ENCODE results near the gene ZC3H7B. TPM values are rescaled to one million over a fixed set of nuclear protein-coding genes. Genes with fewer than 3 reads are reported as not detected.

Gene ZC3H7B
- total RNA-seq, 1 experiment from 2014 or later, result 62.7 TPM

GRCh38 chr22:41383085-41383484 is 81.8 kb downstream of the ZC3H7B start:
- ChIA-PET CTCF (no interaction called here), POLR2A (ENCODE audit: unreplicated experiment) (no interaction called here)
- no peak overlapping the region; the same call in 1 of the 2 replicates for H3K4me3 ChIP-seq
- no peaks in the 10 kb centered on the region for H3K9me3 ChIP-seq (ENCODE audit: insufficient read depth, low read depth)
- TF ChIP-seq EZH2 (IDR thresholded peaks at IDR 0.05; ENCODE audit: low read depth) (no peak), CTCF (conservative IDR thresholded peaks at IDR 0.05) (no peak)
- BruUV-seq (replicated peaks), result no TSS peak
- intact Hi-C loops (cut with micrococcal nuclease; ENCODE audit: unreplicated experiment), result loop anchor here (5.0 kb wide), 2 partner anchors 81 to 96 kb away; partner anchors contain the start of genes RANGAP1 and ZC3H7B
- H2AFZ ChIP-seq, result no peak overlapping the region
- peak overlapping the region; percentile 89 for H3K4me2 ChIP-seq
- peaks cover 5% of the 10 kb centered on the region; the same call in 1 of the 2 replicates for H3K79me2 ChIP-seq (ENCODE audit: low read depth)
- peaks cover 16% of the 10 kb centered on the region for H3F3A ChIP-seq (ENCODE audit: insufficient read depth, low read depth)
- H3K27me3 ChIP-seq (ENCODE audit: insufficient read depth, low read depth), result no peaks in the 10 kb centered on the region
- no peaks in the 10 kb centered on the region for H4K20me1 ChIP-seq (ENCODE audit: insufficient read depth)
- no peak for DNase-seq
- H3K36me3 ChIP-seq (ENCODE audit: low read depth), result no peaks in the 10 kb centered on the region
- H3K4me1 ChIP-seq (replicated peaks; ENCODE audit: insufficient read depth), result peaks cover 21% of the 10 kb centered on the region
- no peaks in the 10 kb centered on the region for H3K9me2 ChIP-seq (ENCODE audit: insufficient read depth)
- no peak overlapping the region for H3K27ac ChIP-seq

- ChIA-PET CTCF (no interaction called here), POLR2A (ENCODE audit: unreplicated experiment) (interaction anchor here (0.5 to 0.6 kb wide), 3 partner anchors 66 to 527 kb away, joined by 4 to 11 read pairs (median 4); partner anchors contain the start of genes ACO2, PHF5A, ST13 and XPNPEP3)
- DNase-seq, result no peak
- Histone ChIP-seq H3F3A (ENCODE audit: insufficient read depth, low read depth) (peaks cover 13% of the 10 kb centered on the region), H3K9me3 (ENCODE audit: insufficient read depth, low read depth) (no peaks in the 10 kb centered on the region), H3K27me3 (ENCODE audit: insufficient read depth, low read depth) (no peaks in the 10 kb centered on the region), H3K9me2 (ENCODE audit: insufficient read depth) (no peaks in the 10 kb centered on the region), H3K79me2 (ENCODE audit: low read depth) (peaks cover 5% of the 10 kb centered on the region; the same call in 1 of the 2 replicates), H3K27ac (no peak overlapping the region), H3K4me1 (replicated peaks; ENCODE audit: insufficient read depth) (peaks cover 21% of the 10 kb centered on the region), H3K36me3 (ENCODE audit: low read depth) (peaks cover 8% of the 10 kb centered on the region; the same call in 1 of the 2 replicates), H2AFZ (no peak overlapping the region), H3K4me2 (no peak overlapping the region), H4K20me1 (ENCODE audit: insufficient read depth) (no peaks in the 10 kb centered on the region), H3K4me3 (no peak overlapping the region)
- intact Hi-C loops (cut with micrococcal nuclease; ENCODE audit: unreplicated experiment), result loop anchor here (5.0 kb wide), 2 partner anchors 82 to 97 kb away; partner anchors contain the start of genes RANGAP1 and ZC3H7B
- TF ChIP-seq EZH2 (IDR thresholded peaks at IDR 0.05; ENCODE audit: low read depth), result no peak
- TF ChIP-seq CTCF (conservative IDR thresholded peaks at IDR 0.05), result no peak
- BruUV-seq (replicated peaks), result no TSS peak
Measured at GRCh38 chr22:41384128-41384527, 82.8 kb downstream of the ZC3H7B start.

GRCh38 chr22:41387341-41387740 is 86.0 kb downstream of the ZC3H7B start:
- no peak overlapping the region for H2AFZ ChIP-seq
- no peaks in the 10 kb centered on the region for H3K9me3 ChIP-seq (ENCODE audit: insufficient read depth, low read depth)
- intact Hi-C loops (cut with micrococcal nuclease; ENCODE audit: unreplicated experiment), result no loop called here
- H3F3A ChIP-seq (ENCODE audit: insufficient read depth, low read depth), result no peaks in the 10 kb centered on the region; the same call in 1 of the 2 replicates
- no peaks in the 10 kb centered on the region for H3K9me2 ChIP-seq (ENCODE audit: insufficient read depth)
- no peak for DNase-seq
- no TSS peak for BruUV-seq (replicated peaks)
- no peak overlapping the region for H3K4me3 ChIP-seq
- ChIA-PET POLR2A (ENCODE audit: unreplicated experiment) (no interaction called here), CTCF (no interaction called here)
- peaks cover 8% of the 10 kb centered on the region; the same call in 1 of the 2 replicates for H3K4me1 ChIP-seq (replicated peaks; ENCODE audit: insufficient read depth)
- H3K27me3 ChIP-seq (ENCODE audit: insufficient read depth, low read depth), result no peaks in the 10 kb centered on the region
- H4K20me1 ChIP-seq (ENCODE audit: insufficient read depth), result no peaks in the 10 kb centered on the region
- peaks cover 3% of the 10 kb centered on the region; the same call in 1 of the 2 replicates for H3K79me2 ChIP-seq (ENCODE audit: low read depth)
- H3K4me2 ChIP-seq, result no peak overlapping the region
- peaks cover 8% of the 10 kb centered on the region; the same call in 1 of the 2 replicates for H3K36me3 ChIP-seq (ENCODE audit: low read depth)
- H3K27ac ChIP-seq, result no peak overlapping the region
- no peak for TF ChIP-seq EZH2 (IDR thresholded peaks at IDR 0.05; ENCODE audit: low read depth)
- no peak for TF ChIP-seq CTCF (conservative IDR thresholded peaks at IDR 0.05)

All from PC-9 (cell line).